CD4-positive, alpha-beta memory T cell (primary cell): Measurements from ENCODE around the gene AGPAT3. TPM values are rescaled to one million over a fixed set of nuclear protein-coding genes. Genes with fewer than 3 reads are reported as not detected.

Source experiments
- CTCF ChIA-PET: fragments of 350-600 bp; sonication (Branson Sonifier 250); formaldehyde crosslinking; loops from one replicate; lab custom pipeline; 2021; ENCODE audit warnings: inconsistent platforms; ENCODE audit not compliant: partially characterized antibody; lab: Charles Lee
- POLR2A ChIA-PET: fragments of 350-600 bp; sonication (Branson Sonifier 250); formaldehyde crosslinking; loops from one replicate; lab custom pipeline; 2021; ENCODE audit not compliant: partially characterized antibody; lab: Charles Lee
- DNase-seq, 5 donors: peaks; one replicate each; pipeline versions ENCODE4 v3.0.0 to v3.0.0-alpha.2; 2020 to 2022; ENCODE audit warnings: mixed read lengths in 1 of 5
- H3K27ac ChIP-seq: one replicate; pipeline ENCODE4 v1.7.0; 2013; ENCODE audit warnings: low read depth, low read length
- H3K27me3 ChIP-seq: 2 replicates; pipeline ENCODE4 v1.7.0; 2013; ENCODE audit warnings: mild to moderate bottlenecking, low read length, moderate library complexity; ENCODE audit not compliant: insufficient read depth
- H3K36me3 ChIP-seq: 2 replicates; pipeline ENCODE4 v1.7.0; 2013; ENCODE audit warnings: mild to moderate bottlenecking, low read length, moderate library complexity; ENCODE audit not compliant: insufficient read depth
- H3K4me1 ChIP-seq: 2 replicates; pipeline ENCODE4 v1.7.0; 2013; ENCODE audit warnings: mild to moderate bottlenecking, low read length, moderate library complexity; ENCODE audit not compliant: insufficient read depth
- H3K4me3 ChIP-seq, 2 donors: one replicate each; pipeline ENCODE4 v1.7.0; 2013; ENCODE audit warnings: low read length in 2 of 2, mild to moderate bottlenecking in 1 of 2
- H3K9me3 ChIP-seq, 2 donors: one replicate each; pipeline ENCODE4 v1.7.0; 2013; ENCODE audit warnings: low read length in 2 of 2, control low read depth in 1 of 2; ENCODE audit not compliant: control insufficient read depth in 1 of 2
- H3K27ac Mint-ChIP-seq, 7 donors: one replicate each; pipeline ENCODE4 v1.8.0; 2020 to 2021; ENCODE audit warnings: mixed read lengths in 7 of 7, mild to moderate bottlenecking in 6 of 7, inconsistent platforms in 3 of 7, moderate library complexity in 3 of 7
- H3K27me3 Mint-ChIP-seq, 2 donors: one replicate each; pipeline ENCODE4 v1.8.0; 2020 to 2021; ENCODE audit warnings: mixed read lengths in 2 of 2
- H3K36me3 Mint-ChIP-seq, 2 donors: one replicate each; pipeline ENCODE4 v1.8.0; 2020 to 2021; ENCODE audit warnings: mixed read lengths in 2 of 2, inconsistent platforms in 1 of 2, mild to moderate bottlenecking in 1 of 2
- H3K4me1 Mint-ChIP-seq, 4 donors: one replicate each; pipeline ENCODE4 v1.8.0; 2020 to 2021; ENCODE audit warnings: mixed read lengths in 4 of 4, mild to moderate bottlenecking in 1 of 4
- H3K4me3 Mint-ChIP-seq, 8 donors: one replicate each; pipeline ENCODE4 v1.8.0; 2020 to 2021; ENCODE audit warnings: mixed read lengths in 8 of 8, mild to moderate bottlenecking in 7 of 8, moderate library complexity in 6 of 8, inconsistent platforms in 3 of 8
- H3K9me3 Mint-ChIP-seq, 8 donors: one replicate each; pipeline ENCODE4 v1.8.0; 2020 to 2021; ENCODE audit warnings: mixed read lengths in 8 of 8, mild to moderate bottlenecking in 5 of 8, inconsistent platforms in 3 of 8, moderate library complexity in 1 of 8
- intact Hi-C: fragments of 100-400 bp; cut with micrococcal nuclease; formaldehyde crosslinking; loops from one replicate; pipeline ENCODE4 v1.15.1; 2023
- polyA plus RNA-seq, 2 donors: library from polyadenylated mRNA; unstranded; fragments of 300-500 nt; fragmentation: Illumina TruSeq; gene quantifications; one replicate each; pipeline ENCODE4 v1.2.3, GENCODE V29; 2021
- total RNA-seq, 2 experiments: library from RNA; stranded (reverse); gene quantifications; one replicate each; pipeline ENCODE4 v1.2.3, GENCODE V29; 2021

The AGPAT3 gene
- total and polyA plus RNA-seq, 4 experiments from 2014 or later = 16.0 to 76.7 (median 46.7) TPM

DNA sequence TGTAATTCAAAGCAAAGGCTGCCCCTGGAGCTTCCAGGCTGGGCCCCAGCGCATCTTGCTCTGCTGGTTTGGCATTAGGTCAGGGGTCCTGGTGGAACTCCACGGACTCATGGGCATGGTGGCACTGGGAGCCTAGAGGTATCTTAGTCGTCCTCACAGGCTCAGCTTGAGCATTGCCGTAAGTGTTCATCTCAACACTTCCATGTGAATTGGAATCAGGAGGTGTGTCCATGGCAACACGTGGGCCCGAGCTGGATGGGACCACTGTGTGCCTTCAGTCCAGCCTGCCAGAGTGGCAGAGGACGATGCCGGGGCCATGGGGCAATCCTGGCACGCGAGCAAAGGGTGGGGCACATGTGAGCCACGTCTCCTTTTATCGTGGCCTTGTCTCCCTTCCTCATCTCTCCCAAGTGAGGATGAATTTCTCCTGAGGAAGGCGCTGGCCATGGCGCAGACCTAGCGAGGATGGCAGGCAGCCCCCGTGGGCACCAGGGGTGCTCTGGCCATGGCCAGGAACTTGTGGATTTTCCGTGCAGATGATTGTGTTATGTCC lies 47.0 kb downstream of the AGPAT3 start:
- intact Hi-C loops = no loop called here
- peaks cover 24 to 49% (median 36%) of the 10 kb centered on the region in 4 donors for H3K4me1 Mint-ChIP-seq
- POLR2A ChIA-PET = no interaction called here
- H3K36me3 Mint-ChIP-seq = peaks cover 27 to 34% of the 10 kb centered on the region in 2 donors
- Histone ChIP-seq H3K27ac (no peak overlapping the region), H3K27me3 (no peaks in the 10 kb centered on the region), H3K4me3 (no peak overlapping the region), H3K4me1 (peaks cover 18% of the 10 kb centered on the region), H3K9me3 (no peaks in the 10 kb centered on the region), H3K36me3 (peaks cover 3% of the 10 kb centered on the region)
- peak overlapping the region in 1 of 7 donors; percentile 56 for H3K27ac Mint-ChIP-seq
- peaks cover 0 to 8% (median 5%) of the 10 kb centered on the region in 8 donors for H3K9me3 Mint-ChIP-seq
- no peak overlapping the region for H3K4me3 Mint-ChIP-seq
- no peak for DNase-seq
- no peaks in the 10 kb centered on the region for H3K27me3 Mint-ChIP-seq
- CTCF ChIA-PET = no interaction called here

- no peak for DNase-seq
- peaks cover 3% of the 10 kb centered on the region for H3K36me3 ChIP-seq
- ChIA-PET CTCF (no interaction called here), POLR2A (no interaction called here)
- Mint-ChIP-seq H3K36me3 (peaks cover 27 to 34% of the 10 kb centered on the region in 2 donors), H3K4me3 (no peak overlapping the region), H3K9me3 (peaks cover 0 to 8% (median 5%) of the 10 kb centered on the region in 8 donors), H3K27me3 (no peaks in the 10 kb centered on the region), H3K4me1 (peaks cover 27 to 54% (median 41%) of the 10 kb centered on the region in 4 donors), H3K27ac (peak overlapping the region in 1 of 7 donors; percentile 56)
- no peak overlapping the region for H3K4me3 ChIP-seq
- intact Hi-C loops = no loop called here
- H3K9me3 ChIP-seq = no peaks in the 10 kb centered on the region
- peaks cover 21% of the 10 kb centered on the region for H3K4me1 ChIP-seq
- H3K27ac ChIP-seq = no peak overlapping the region
- H3K27me3 ChIP-seq = no peaks in the 10 kb centered on the region
These were observed 47.5 kb downstream of the AGPAT3 start for GRCh38 chr21:43912500-43912899.

DNA sequence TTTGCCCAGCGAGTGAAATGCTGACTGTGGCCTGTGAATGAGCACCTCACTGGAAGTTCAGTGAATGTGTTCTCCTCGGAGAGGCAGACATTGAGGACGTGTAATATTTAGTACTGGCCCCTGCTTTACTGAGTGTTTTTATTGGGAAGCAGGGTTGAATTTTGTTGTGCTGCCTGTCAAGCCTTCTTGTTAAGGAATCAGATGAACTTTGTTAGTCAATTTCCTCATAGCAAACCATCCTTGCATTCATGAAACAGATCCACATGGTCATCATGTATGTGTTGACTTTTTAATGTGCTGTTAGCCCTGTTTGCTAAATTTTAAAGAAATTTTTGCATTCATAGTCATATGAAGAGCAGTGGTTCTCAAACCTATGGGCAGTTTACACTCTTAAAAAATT lies 47.9 kb downstream of the AGPAT3 start:
- Mint-ChIP-seq H3K27ac (peak overlapping the region in 1 of 7 donors; percentile 10), H3K27me3 (no peaks in the 10 kb centered on the region), H3K9me3 (peaks cover 0 to 8% (median 5%) of the 10 kb centered on the region in 8 donors), H3K4me1 (peaks cover 26 to 56% (median 43%) of the 10 kb centered on the region in 4 donors), H3K36me3 (peaks cover 24 to 30% of the 10 kb centered on the region in 2 donors), H3K4me3 (no peak overlapping the region)
- H3K27ac ChIP-seq = no peak overlapping the region
- no peaks in the 10 kb centered on the region for H3K9me3 ChIP-seq
- no peak for DNase-seq
- no peak overlapping the region for H3K4me3 ChIP-seq
- H3K27me3 ChIP-seq = no peaks in the 10 kb centered on the region
- H3K4me1 ChIP-seq = peaks cover 26% of the 10 kb centered on the region
- H3K36me3 ChIP-seq = peaks cover 3% of the 10 kb centered on the region
- CTCF ChIA-PET = no interaction called here
- POLR2A ChIA-PET = no interaction called here
- intact Hi-C loops = no loop called here

- intact Hi-C loops = no loop called here
- Histone ChIP-seq H3K4me3 (no peak overlapping the region), H3K27me3 (no peaks in the 10 kb centered on the region), H3K36me3 (peaks cover 3% of the 10 kb centered on the region), H3K9me3 (no peaks in the 10 kb centered on the region), H3K27ac (no peak overlapping the region), H3K4me1 (peaks cover 36% of the 10 kb centered on the region)
- ChIA-PET POLR2A (no interaction called here), CTCF (no interaction called here)
- Mint-ChIP-seq H3K9me3 (peaks cover 0 to 8% (median 6%) of the 10 kb centered on the region in 8 donors), H3K4me3 (peak overlapping the region in 2 of 8 donors; percentile 6 to 33), H3K36me3 (peaks cover 23 to 27% of the 10 kb centered on the region in 2 donors), H3K4me1 (peaks cover 32 to 64% (median 46%) of the 10 kb centered on the region in 4 donors), H3K27me3 (no peaks in the 10 kb centered on the region), H3K27ac (peak overlapping the region in 3 of 7 donors; percentile 3 to 70 (median 49))
- no peak for DNase-seq
These were observed 48.9 kb downstream of the AGPAT3 start for GRCh38 chr21:43913928-43914327.

DNA sequence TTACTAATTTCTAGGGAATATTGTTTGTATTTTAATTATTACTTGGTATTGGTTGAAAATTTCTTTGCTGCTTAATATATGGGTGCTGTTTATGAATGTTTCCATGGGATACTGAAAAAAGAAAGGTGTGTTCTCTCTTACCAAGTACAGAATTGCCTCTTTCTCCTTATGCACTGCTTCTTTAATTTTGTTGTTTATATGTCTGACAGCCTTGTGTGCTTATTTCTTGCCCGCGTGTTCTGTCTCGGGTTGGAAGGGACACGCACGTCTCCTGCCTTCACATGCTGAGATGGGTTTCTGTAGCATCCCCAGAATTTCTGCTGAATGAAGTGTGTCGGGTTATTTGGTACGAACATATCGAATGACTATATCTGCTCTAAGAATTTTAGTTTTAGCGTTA lies 51.1 kb downstream of the AGPAT3 start:
- no peaks in the 10 kb centered on the region for H3K9me3 ChIP-seq
- H3K27me3 ChIP-seq = no peaks in the 10 kb centered on the region
- peaks cover 3% of the 10 kb centered on the region for H3K36me3 ChIP-seq
- peaks cover 0 to 8% (median 6%) of the 10 kb centered on the region in 8 donors for H3K9me3 Mint-ChIP-seq
- peaks cover 44% of the 10 kb centered on the region for H3K4me1 ChIP-seq
- ChIA-PET CTCF (interaction anchor here (0.9 to 1.2 kb wide), 2 partner anchors 24 to 26 kb away, joined by 3 to 4 read pairs; no protein-coding TSS in a partner anchor), POLR2A (no interaction called here)
- DNase-seq = no peak
- no peak overlapping the region for H3K4me3 ChIP-seq
- H3K4me1 Mint-ChIP-seq = peaks cover 35 to 70% (median 55%) of the 10 kb centered on the region in 4 donors
- peaks cover 15 to 22% of the 10 kb centered on the region in 2 donors for H3K36me3 Mint-ChIP-seq
- peak overlapping the region; percentile 46 to 96 (median 87) for H3K4me3 Mint-ChIP-seq
- intact Hi-C loops = loop anchor here (2.0 kb wide), 2 partner anchors 23 to 49 kb away; no protein-coding TSS in a partner anchor
- H3K27ac ChIP-seq = peak overlapping the region; percentile 62
- peak overlapping the region; percentile 38 to 99 (median 93) for H3K27ac Mint-ChIP-seq
- H3K27me3 Mint-ChIP-seq = no peaks in the 10 kb centered on the region

GRCh38 chr21:43916691-43917514 lies 51.9 kb downstream of the AGPAT3 start:
- Mint-ChIP-seq H3K4me3 (peak overlapping the region; percentile 85 to 96 (median 90)), H3K4me1 (peaks cover 43 to 74% (median 61%) of the 10 kb centered on the region in 4 donors), H3K27ac (peak overlapping the region; percentile 83 to 99 (median 95)), H3K9me3 (peaks cover 0 to 8% (median 6%) of the 10 kb centered on the region in 8 donors), H3K36me3 (peaks cover 15 to 16% of the 10 kb centered on the region in 2 donors), H3K27me3 (no peaks in the 10 kb centered on the region)
- peak overlapping the region; percentile 62 for H3K27ac ChIP-seq
- peak overlapping the region; percentile 5 to 51 for H3K4me3 ChIP-seq
- no peaks in the 10 kb centered on the region for H3K9me3 ChIP-seq
- DNase-seq = peak; percentile 68 to 85 (median 75)
- intact Hi-C loops = loop anchor here (2.0 kb wide), 2 partner anchors 22 to 50 kb away; no protein-coding TSS in a partner anchor
- H3K27me3 ChIP-seq = no peaks in the 10 kb centered on the region
- ChIA-PET POLR2A (interaction anchor here (1.0 to 1.4 kb wide), 4 partner anchors 24 to 54 kb away, joined by 3 to 4 read pairs (median 3); no protein-coding TSS in a partner anchor), CTCF (interaction anchor here (0.9 kb wide), 2 partner anchors 21 to 24 kb away, joined by 3 read pairs; no protein-coding TSS in a partner anchor)
- H3K4me1 ChIP-seq = peaks cover 53% of the 10 kb centered on the region
- peaks cover 3% of the 10 kb centered on the region for H3K36me3 ChIP-seq
